IMR-90 (cell line): ENCODE measurements around the gene A3GALT2. TPM values are rescaled to one million over a fixed set of nuclear protein-coding genes. Genes with fewer than 3 reads are reported as not detected.

Experiments used
- ATAC-seq: fragments of 200-7000 bp; cut with Tn5 transposase; 2 replicates; pipeline ENCODE4 v1.9.1; 2020; ENCODE audit warnings: low read depth, mild to moderate bottlenecking, moderate library complexity
- BruUV-seq: library from RNA; stranded (reverse); fragments of 400-500 nt; replicated peaks from 2 replicates; lab custom pipeline; 2021; lab: Mats Ljungman, UMichigan
- CTCF ChIA-PET: fragments of 300-600 bp; formaldehyde crosslinking; extraction: SDS; loops from one replicate; lab custom pipeline; 2021; ENCODE audit warnings: antibody characterized with exemption; lab: Yijun Ruan, JAX
- POLR2A ChIA-PET: fragments of 300-600 bp; sonication (Branson Sonifier 250); formaldehyde crosslinking; loops from one replicate; lab custom pipeline; 2022; ENCODE audit warnings: antibody characterized with exemption; ENCODE audit not compliant: unreplicated experiment; lab: Charles Lee
- DNase-seq: peaks from one replicate; pipeline ENCODE4 v3.0.0; 2013
- H2AFZ ChIP-seq: replicated peaks from 2 replicates; pipeline ENCODE3; 2013; ENCODE audit warnings: low read length, mild to moderate bottlenecking; ENCODE audit not compliant: poor library complexity
- H2AK5ac ChIP-seq: 2 replicates; pipeline ENCODE4 v1.6.1; 2013; ENCODE audit warnings: low read depth, low read length, inconsistent platforms
- H2AK9ac ChIP-seq: replicated peaks from 2 replicates; pipeline ENCODE3; 2013; ENCODE audit warnings: mild to moderate bottlenecking, low read depth, low read length, moderate library complexity; ENCODE audit not compliant: poor library complexity
- H2BK120ac ChIP-seq: 2 replicates; pipeline ENCODE4 v1.6.1; 2013; ENCODE audit warnings: low read depth, low read length, inconsistent platforms
- H2BK15ac ChIP-seq: 3 replicates; pipeline ENCODE4 v1.6.1; 2013; ENCODE audit warnings: low read depth, low read length, inconsistent platforms
- H2BK20ac ChIP-seq: 2 replicates; pipeline ENCODE4 v1.6.1; 2013; ENCODE audit warnings: low read depth, mild to moderate bottlenecking, inconsistent platforms, low read length, moderate library complexity
- H2BK5ac ChIP-seq: 2 replicates; pipeline ENCODE4 v1.6.1; 2013; ENCODE audit warnings: mild to moderate bottlenecking, low read depth, low read length, inconsistent platforms; ENCODE audit not compliant: poor library complexity, severe bottlenecking
- H3K14ac ChIP-seq: replicated peaks from 2 replicates; pipeline ENCODE4 v1.6.1; 2013; ENCODE audit warnings: low read depth, low read length, inconsistent platforms
- H3K18ac ChIP-seq: 2 replicates; pipeline ENCODE4 v1.6.1; 2013; ENCODE audit warnings: low read depth, low read length, control low read depth
- H3K23ac ChIP-seq: 2 replicates; pipeline ENCODE4 v1.6.1; 2013; ENCODE audit warnings: low read depth, low read length, inconsistent platforms
- H3K27ac ChIP-seq: 2 replicates; pipeline ENCODE4 v1.5.1; 2013; ENCODE audit warnings: mild to moderate bottlenecking, control low read depth, low read length; ENCODE audit not compliant: insufficient read depth
- H3K27me3 ChIP-seq: 2 replicates; pipeline ENCODE4 v1.6.1; 2013; ENCODE audit warnings: low read length; ENCODE audit not compliant: control insufficient read depth, insufficient read depth
- H3K36me3 ChIP-seq: 2 replicates; pipeline ENCODE4 v1.6.1; 2013; ENCODE audit warnings: low read length, mixed read lengths; ENCODE audit not compliant: control insufficient read depth, insufficient read depth
- H3K4ac ChIP-seq: 2 replicates; pipeline ENCODE4 v1.6.1; 2013; ENCODE audit warnings: low read depth, low read length, inconsistent platforms
- H3K4me1 ChIP-seq: 2 replicates; pipeline ENCODE4 v1.6.1; 2013; ENCODE audit warnings: low read length, mixed read lengths; ENCODE audit not compliant: control insufficient read depth, insufficient read depth
- H3K4me2 ChIP-seq: 2 replicates; pipeline ENCODE4 v1.6.1; 2013; ENCODE audit warnings: low read depth, mild to moderate bottlenecking, control low read depth, low read length, moderate library complexity
- H3K4me3 ChIP-seq: 2 replicates; pipeline ENCODE4 v1.5.1; 2013; ENCODE audit warnings: low read depth, mild to moderate bottlenecking, control low read depth, low read length, moderate library complexity; ENCODE audit not compliant: insufficient read depth
- H3K56ac ChIP-seq: 2 replicates; pipeline ENCODE4 v1.6.1; 2013; ENCODE audit warnings: low read length, inconsistent platforms; ENCODE audit not compliant: insufficient read depth; ENCODE audit errors: extremely low read depth
- H3K79me1 ChIP-seq, 2 experiments: 2 replicates each; pipeline ENCODE4 v1.6.1; 2013; ENCODE audit warnings: low read length in 2 of 2, inconsistent platforms in 1 of 2, low read depth in 1 of 2
- H3K9ac ChIP-seq: 2 replicates; pipeline ENCODE4 v1.6.1; 2013; ENCODE audit warnings: low read depth, low read length, control low read depth
- H3K9me1 ChIP-seq: 2 replicates; pipeline ENCODE4 v1.6.1; 2013; ENCODE audit warnings: low read length, inconsistent platforms; ENCODE audit not compliant: insufficient read depth
- H3K9me3 ChIP-seq: 2 replicates; pipeline ENCODE4 v1.6.1; 2013; ENCODE audit warnings: low read length; ENCODE audit not compliant: control insufficient read depth, insufficient read depth
- H4K20me1 ChIP-seq: 2 replicates; pipeline ENCODE4 v1.6.1; 2013; ENCODE audit warnings: low read length, inconsistent platforms; ENCODE audit not compliant: insufficient read depth
- H4K5ac ChIP-seq: 2 replicates; pipeline ENCODE4 v1.6.1; 2013; ENCODE audit warnings: mild to moderate bottlenecking, low read depth, low read length, control low read depth
- H4K8ac ChIP-seq, 2 experiments: 2 replicates each; pipeline ENCODE4 v1.6.1; 2013; ENCODE audit warnings: low read depth in 2 of 2, low read length in 2 of 2, control low read depth in 1 of 2, inconsistent platforms in 1 of 2
- H4K91ac ChIP-seq: 2 replicates; pipeline ENCODE4 v1.6.1; 2013; ENCODE audit warnings: low read depth, low read length, inconsistent platforms; ENCODE audit not compliant: insufficient read depth
- CEBPB ChIP-seq: IDR thresholded peaks from 2 replicates; pipeline ENCODE4 v1.6.1; 2012; ENCODE audit warnings: low read depth, low read length, improper control_type of control experiment
- ELK1 ChIP-seq: fragments of 150-350 bp; IDR thresholded peaks from 2 replicates; pipeline ENCODE4 v1.6.1; 2016; ENCODE audit warnings: low read depth, mild to moderate bottlenecking, low read length, moderate library complexity, borderline replicate concordance
- FOS ChIP-seq: fragments of 150-350 bp; IDR thresholded peaks from 2 replicates; pipeline ENCODE4 v1.6.1; 2016; ENCODE audit warnings: low read depth, low read length
- MAFK ChIP-seq: IDR thresholded peaks from 2 replicates; pipeline ENCODE4 v1.6.1; 2012; ENCODE audit warnings: low read depth, low read length, improper control_type of control experiment
- MAZ ChIP-seq: IDR thresholded peaks from 2 replicates; pipeline ENCODE4 v1.6.1; 2012; ENCODE audit warnings: low read depth, mild to moderate bottlenecking, low read length, improper control_type of control experiment, moderate library complexity, borderline replicate concordance
- RAD21 ChIP-seq: IDR thresholded peaks from 2 replicates; pipeline ENCODE4 v1.6.1; 2012; ENCODE audit warnings: low read length, improper control_type of control experiment
- RCOR1 ChIP-seq: IDR thresholded peaks from 2 replicates; pipeline ENCODE4 v1.6.1; 2012; ENCODE audit warnings: mild to moderate bottlenecking, low read length, improper control_type of control experiment; ENCODE audit not compliant: insufficient replicate concordance
- SMC3 ChIP-seq: fragments of 150-350 bp; IDR thresholded peaks from 2 replicates; pipeline ENCODE4 v1.6.1; 2016; ENCODE audit warnings: low read depth, mild to moderate bottlenecking, antibody characterized with exemption, low read length, moderate library complexity
- WGBS, 2 experiments: methylation state at CpG; one replicate each; pipeline versions ENCODE4 v1.1.5 to v1.1.7; 2013; ENCODE audit warnings: missing lambda C conversion rate in 2 of 2; ENCODE audit not compliant: insufficient read length in 1 of 2; ENCODE audit errors: extremely low coverage in 2 of 2; 5-methylcytosine and 5-hydroxymethylcytosine counted together
- dilution Hi-C: fragments of 300-500 bp; cut with HindIII; formaldehyde crosslinking; loops from one replicate; pipeline ENCODE4 v1.14.3; 2018; ENCODE audit warnings: low sequenced_read_pairs; ENCODE audit not compliant: unreplicated experiment
- in situ Hi-C: fragments of 300-500 bp; cut with MboI; formaldehyde crosslinking; loops from 3 replicates; pipeline ENCODE4 v1.14.3; 2019; ENCODE audit warnings: low sequenced_read_pairs, inconsistent platforms, mixed read lengths
- intact Hi-C: fragments of 100-400 bp; cut with micrococcal nuclease; formaldehyde crosslinking; loops from 2 replicates; pipeline ENCODE4 v1.10.0; 2022
- polyA plus RNA-seq, 3 experiments: library from polyadenylated mRNA; depleted of rRNA; stranded (reverse); fragments of >200 nt; gene quantifications; 2 replicates each; pipeline ENCODE4 v1.2.3, GENCODE V29; 2012; ENCODE audit warnings: low replicate concordance in 1 of 3
- total RNA-seq: library from RNA; depleted of rRNA; stranded (reverse); fragments of >200 nt; gene quantifications from 2 replicates; pipeline ENCODE4 v1.2.3, GENCODE V29; 2012

A3GALT2 gene
- total and polyA plus RNA-seq, 2 of the 4 experiments (the other 2 are of a cell fraction), result not detected

GRCh38 chr1:33338440-33339211 is 17.7 kb upstream of the A3GALT2 start:
- dilution Hi-C loops (no loop called here), intact Hi-C loops (no loop called here), in situ Hi-C loops (no loop called here)
- Histone ChIP-seq H3K9ac (peak overlapping the region; percentile 24), H3K36me3 (peaks cover 29% of the 10 kb centered on the region), H4K5ac (peak overlapping the region; percentile 17), H2AK9ac (peak overlapping the region; percentile 78), H2AK5ac (peak overlapping the region; percentile 52), H3K4me2 (peak overlapping the region; percentile 60), H3K79me1 (peaks cover 0 to 62% of the 10 kb centered on the region in 2 experiments; a peak in 2 of 4 replicates), H3K4me1 (peaks cover 52% of the 10 kb centered on the region), H4K8ac (peak overlapping the region; percentile 11 to 45; a peak in 2 of 4 replicates), H3K14ac (peak overlapping the region; percentile 67), H3K27me3 (no peaks in the 10 kb centered on the region), H3K27ac (peak overlapping the region; percentile 84), H3K23ac (peak overlapping the region; percentile 85; the same call in 1 of the 2 replicates), H3K18ac (peak overlapping the region; percentile 54), H3K4ac (peak overlapping the region; percentile 68), H3K9me1 (peaks cover 43% of the 10 kb centered on the region), H2BK15ac (peak overlapping the region; percentile 18; the same call in 2 of the 3 replicates), H2BK5ac (peak overlapping the region; percentile 73), H2BK20ac (no peak overlapping the region; the same call in 1 of the 2 replicates), H4K20me1 (peaks cover 96% of the 10 kb centered on the region), H2BK120ac (0 out of 2 replicates have a peak overlapping the region, but pooled peaks have one; percentile 1), H3K9me3 (no peaks in the 10 kb centered on the region), H3K4me3 (no peak overlapping the region), H2AFZ (no peak overlapping the region), H3K56ac (peak overlapping the region; percentile 28; the same call in 1 of the 2 replicates), H4K91ac (peak overlapping the region; percentile 9)
- ATAC-seq (peak; percentile 19), DNase-seq (peak; percentile 87)
- ChIA-PET POLR2A (no interaction called here), CTCF (interaction anchor here (0.8 to 1.4 kb wide), 5 partner anchors 9 to 132 kb away, joined by 3 to 4 read pairs (median 3); no protein-coding TSS in a partner anchor)
- WGBS, 2 experiments, result 8% methylated on average over 2 of the region's 14 CpGs; no CpG with 5 or more reads in 1 of the 2 experiments
- no TSS peak for BruUV-seq
- TF ChIP-seq MAFK (no peak), SMC3 (no peak), MAZ (no peak), FOS (0 out of 2 replicates have a peak, but pooled peaks have one; percentile 5), RAD21 (no peak), ELK1 (no peak), RCOR1 (no peak), CEBPB (peak; percentile 95)
